GM10847 (cell line): Measurements from ENCODE around the gene GLCE.

Experiments
- POLR2A ChIP-seq: IDR thresholded peaks from 2 replicates; pipeline ENCODE4 v1.6.1; 2011; ENCODE audit not compliant: insufficient read length; ENCODE audit errors: extremely low read depth

Gene GLCE

DNA sequence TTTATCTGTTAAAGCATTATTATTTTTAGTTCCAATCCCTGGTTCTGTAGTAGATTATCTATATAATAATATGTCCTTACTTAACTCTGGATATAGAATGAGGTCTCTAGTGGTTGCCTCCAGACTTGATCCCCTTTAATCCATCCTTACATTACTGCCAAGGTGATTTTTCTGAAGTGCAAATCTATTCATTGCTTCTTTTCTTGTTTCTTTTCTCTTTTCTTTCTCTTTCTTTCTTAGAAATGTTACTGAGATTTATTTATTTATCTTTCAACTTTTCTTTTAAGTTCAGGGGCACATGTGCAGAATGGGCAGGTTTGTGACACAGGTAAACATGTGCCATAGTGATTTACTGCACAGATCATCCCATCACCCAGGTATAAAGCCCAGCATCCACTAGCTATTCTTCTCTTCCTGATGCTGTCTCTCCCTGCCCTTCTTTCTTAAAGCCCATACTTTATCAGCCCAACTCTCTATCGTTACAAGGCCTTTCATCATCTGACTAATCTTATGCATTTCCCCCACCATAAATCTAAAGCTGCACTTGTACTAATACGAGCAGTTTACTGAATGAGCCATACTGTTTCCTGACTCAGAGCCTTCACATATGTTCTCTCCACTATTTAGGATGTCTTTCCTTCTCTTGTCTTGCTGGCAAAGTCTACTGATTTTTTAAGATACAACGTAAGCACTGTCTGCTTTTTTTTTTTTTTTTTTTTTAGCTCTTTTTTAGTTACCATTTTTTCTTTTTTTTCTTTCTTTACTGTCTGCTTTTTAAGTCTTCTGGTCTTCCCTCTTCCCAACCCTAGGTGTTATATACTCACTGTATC lies 4.6 kb downstream of the GLCE start:
- TF ChIP-seq POLR2A = no peak

- no peak for TF ChIP-seq POLR2A
These were observed 5.2 kb downstream of the GLCE start for GRCh38 chr15:69165637-69166025.

DNA sequence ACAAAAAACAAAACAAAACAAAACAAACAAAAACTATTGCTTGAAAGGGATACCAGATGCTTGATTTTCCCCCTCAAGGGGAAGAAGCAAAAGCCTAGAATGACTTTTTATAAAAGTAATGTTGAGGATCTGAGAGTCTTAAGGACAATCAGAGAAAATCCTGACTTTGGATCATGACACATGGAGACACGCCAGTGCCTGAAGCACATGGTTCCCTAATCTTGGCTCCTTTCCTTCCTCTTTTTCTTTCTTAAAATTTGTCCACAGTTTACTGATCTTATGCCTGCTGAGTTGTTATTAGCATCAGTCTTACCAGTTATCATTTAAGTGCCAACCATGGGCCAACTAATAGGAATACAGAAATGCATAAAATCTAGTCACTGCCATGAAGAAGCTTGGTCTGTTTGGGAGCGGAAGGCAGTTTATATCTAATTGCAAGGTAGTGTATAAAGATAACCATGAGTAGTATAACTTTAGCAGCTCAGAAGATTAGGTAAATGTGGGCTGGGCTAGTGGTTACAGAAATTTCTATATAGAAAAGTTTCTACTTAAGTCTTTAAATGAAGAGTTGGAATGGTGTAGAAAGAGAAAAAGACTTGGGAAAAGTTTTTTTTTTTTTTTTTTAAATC lies 6.9 kb downstream of the GLCE start:
- TF ChIP-seq POLR2A = no peak

GRCh38 chr15:69170597-69170996 lies 10.2 kb downstream of the GLCE start:
- no peak for TF ChIP-seq POLR2A

- no peak for TF ChIP-seq POLR2A
These were observed 12.4 kb downstream of the GLCE start for GRCh38 chr15:69172847-69173246.

DNA sequence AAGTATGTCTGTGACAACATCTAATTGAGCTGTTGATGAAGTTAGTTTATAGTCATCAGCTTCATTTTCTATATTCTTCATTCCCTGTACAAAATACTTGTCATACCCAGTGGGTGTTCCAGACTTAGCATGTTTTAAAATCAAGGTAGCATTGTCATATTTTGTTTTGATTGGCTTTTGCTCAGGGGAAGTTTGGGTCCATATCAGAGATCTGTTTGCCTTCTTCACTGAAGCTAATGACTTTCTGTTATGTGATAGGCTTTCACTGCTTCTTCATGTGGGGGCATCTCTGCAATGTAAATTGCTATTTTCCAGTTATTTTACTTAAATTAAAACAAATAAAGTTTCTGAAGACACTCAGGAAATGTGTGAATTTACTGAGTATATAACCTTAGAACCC lies 15.1 kb downstream of the GLCE start:
- no peak for TF ChIP-seq POLR2A

GRCh38 chr15:69181424-69181823 lies 21.0 kb downstream of the GLCE start:
- TF ChIP-seq POLR2A = no peak

GRCh38 chr15:69185216-69185615 lies 24.8 kb downstream of the GLCE start:
- TF ChIP-seq POLR2A = no peak

DNA sequence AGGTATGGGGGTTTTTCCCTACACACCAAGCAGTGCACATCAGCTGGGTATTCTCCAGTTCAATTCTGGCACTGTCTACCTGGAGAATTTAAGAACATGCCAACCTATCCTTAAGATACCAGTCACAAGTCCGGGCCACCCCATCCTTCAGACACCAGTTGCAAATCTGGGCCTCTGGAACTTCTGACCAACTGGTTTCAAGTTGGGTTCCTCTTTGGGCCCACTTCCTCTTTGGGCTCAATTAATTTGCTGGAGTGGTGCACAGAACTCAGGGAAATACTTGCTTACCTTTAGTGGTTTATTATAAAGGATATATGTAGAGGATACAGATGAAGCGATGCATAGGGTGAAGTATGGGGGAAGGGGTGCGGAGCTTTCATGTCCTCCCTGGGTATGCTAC lies 25.3 kb downstream of the GLCE start:
- no peak for TF ChIP-seq POLR2A

DNA sequence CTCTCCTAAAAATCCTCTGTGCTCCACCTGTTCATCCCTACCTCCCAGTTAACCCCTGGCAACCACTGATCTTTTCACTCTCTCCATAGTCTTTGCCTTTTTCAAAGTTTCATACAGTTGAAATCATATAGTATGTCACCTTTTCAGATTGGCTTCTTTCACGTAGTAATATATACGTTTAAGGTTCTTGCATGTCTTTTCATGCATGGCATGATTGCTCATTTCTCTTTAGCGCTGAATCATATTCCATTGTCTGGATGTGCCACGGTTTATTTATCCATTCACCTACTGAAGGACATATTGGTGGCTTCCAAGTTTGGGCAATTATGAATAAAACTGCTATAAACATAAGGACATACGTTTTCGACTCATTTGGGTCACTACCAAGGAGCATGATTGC lies 28.7 kb downstream of the GLCE start:
- no peak for TF ChIP-seq POLR2A

GRCh38 chr15:69190091-69190490 lies 29.7 kb downstream of the GLCE start:
- TF ChIP-seq POLR2A = no peak

GRCh38 chr15:69190504-69190903 lies 30.1 kb downstream of the GLCE start:
- TF ChIP-seq POLR2A = no peak

DNA sequence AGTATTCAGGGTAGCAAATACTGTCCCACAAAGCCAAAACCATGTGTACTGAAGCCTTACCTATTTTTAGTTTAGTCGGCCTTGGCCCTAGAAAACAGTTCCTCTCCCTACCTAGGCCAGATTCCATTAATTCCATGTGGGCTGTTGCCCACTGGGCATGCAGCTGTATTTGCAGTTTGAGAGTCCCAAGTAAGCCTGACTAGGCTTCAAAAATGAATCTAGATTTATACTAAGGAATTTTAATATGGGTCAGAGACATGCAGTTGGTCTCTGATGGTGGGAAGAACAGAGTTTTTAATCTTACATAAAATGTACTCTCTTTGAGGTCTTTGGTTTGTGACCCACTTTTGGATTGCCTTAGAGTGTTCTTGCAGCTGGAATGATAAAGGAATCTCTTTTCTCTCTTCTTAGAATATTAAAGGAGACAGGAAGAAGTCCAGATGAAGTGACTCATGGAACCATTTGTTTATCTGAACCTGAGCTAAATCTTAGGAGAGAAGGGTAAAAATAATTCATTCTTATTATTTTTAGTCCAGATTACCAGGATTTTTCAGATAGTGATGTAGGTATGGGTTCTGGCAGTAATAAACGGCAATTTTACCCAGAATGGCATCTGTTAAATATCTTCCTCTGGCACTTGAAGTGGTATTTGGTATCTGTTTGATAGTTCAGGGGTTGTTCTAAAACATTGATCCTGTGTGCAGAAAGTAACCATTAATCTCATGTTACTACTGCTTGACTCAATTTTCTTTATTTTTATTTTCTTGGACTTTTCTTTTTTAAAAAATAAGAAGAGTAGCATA lies 33.8 kb downstream of the GLCE start:
- TF ChIP-seq POLR2A = no peak

DNA sequence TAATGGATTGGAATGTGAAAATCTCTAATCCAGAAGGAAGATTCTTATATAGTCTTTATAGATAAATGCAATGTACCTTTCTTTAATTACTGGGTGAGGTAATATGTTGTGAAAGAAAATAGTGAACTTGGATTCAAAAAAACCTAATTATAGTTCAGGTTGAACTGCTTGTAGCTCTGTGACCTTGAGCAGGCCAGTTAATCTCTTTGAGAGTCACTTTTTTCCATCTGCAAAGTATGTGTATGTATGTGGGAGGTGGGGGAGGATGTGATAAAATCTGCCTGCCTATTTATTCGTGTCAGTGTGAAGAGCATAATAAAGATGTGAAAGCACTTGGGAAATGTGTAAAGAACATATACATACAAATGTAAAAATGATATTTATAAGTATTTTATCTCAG lies 34.4 kb downstream of the GLCE start:
- no peak for TF ChIP-seq POLR2A

DNA sequence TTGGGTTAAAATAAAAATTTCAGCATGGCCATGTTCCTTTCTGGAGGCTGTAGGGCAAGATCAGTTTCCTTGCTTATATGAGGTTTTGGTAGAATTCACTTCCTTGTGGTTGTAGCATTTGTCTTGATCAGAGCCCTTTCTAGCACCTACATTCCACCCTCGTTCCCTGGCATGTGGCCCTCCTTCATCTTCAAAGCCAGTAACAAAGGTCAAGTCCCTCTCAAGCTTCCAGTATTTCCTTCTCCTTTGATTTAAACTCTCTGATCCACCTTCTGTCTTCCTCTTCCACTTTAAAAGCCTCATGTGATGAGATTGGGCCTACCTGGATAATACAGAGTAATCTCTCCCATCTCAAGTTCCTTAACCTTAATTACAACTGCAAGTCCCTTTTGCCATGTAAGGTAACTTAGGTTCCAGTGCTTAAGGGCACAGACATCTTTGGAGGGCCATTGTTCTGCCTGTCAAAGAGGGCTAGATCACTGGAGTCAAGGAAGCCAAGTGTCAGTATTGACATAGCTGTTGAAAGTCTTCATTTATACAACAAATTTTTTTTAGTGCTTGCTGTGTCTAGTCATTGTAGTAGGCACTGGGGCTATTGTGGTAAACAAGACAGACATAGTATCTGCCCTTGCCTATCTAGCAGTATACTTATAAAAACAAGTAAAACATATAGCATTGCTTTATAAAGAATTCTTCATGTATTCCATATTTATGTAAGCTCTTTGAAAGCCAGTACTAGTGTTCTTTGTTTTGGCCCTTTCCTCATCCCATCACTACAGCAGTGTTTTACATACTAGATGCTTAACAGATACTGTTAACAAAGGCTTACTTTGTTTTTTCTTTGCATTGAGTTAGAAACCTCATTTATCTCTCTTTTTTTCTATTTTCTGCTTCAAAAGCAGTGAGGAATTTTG lies 40.7 kb downstream of the GLCE start:
- no peak for TF ChIP-seq POLR2A

- TF ChIP-seq POLR2A = no peak
These were observed 45.6 kb downstream of the GLCE start for GRCh38 chr15:69206079-69206478.

DNA sequence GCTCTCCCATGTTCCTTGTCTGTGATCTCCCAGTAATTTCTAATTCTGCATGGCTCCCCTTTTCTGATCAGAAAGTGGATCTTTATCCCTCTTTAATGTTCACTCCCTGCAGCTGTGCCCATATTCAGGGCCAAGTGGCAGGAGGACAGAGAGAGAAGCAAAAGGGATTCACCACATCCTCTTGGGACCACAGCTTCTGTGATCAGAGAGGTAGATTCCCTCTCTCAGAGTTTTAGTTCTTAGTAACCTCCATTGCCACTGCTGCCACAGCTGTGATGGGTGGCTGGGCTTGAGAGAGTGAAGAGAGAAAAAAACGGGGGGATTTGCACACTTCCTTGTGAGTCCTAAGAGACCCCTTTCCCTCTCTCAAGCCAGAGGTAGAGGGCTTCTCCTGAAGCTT lies 49.2 kb downstream of the GLCE start:
- no peak for TF ChIP-seq POLR2A
